Measurements from ENCODE around the gene KRTAP10-2.

KRTAP10-2 gene

DNA sequence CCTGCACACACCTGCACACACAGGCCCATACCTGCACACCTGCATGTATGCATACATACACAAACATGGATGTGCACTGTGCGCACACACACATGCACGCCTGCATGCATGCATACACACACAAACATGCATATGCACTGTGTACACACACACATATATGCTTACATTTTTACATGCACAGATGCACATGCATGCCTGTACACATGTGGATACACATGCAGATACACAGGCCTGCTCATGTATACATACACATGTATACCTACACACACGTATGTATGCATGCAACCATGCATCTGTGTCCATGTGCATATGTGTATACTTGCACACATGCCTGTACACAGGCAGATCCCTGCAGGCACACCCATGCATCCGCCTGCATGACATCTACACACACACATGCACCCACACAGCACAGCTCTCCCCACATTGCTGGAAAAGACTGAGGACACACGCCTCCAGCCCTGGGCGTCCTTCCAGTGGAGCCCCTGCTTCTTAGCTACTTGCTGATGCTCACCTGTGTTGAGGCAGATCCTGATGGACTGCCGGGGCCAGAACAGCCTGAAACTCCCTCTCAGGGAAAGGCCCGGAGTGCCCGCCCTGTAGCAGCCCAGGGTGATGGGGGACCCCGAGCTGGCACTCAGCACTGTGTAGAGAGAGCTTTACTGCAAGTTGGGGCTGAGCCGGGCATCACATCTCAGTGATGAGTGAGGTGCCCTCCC is 39.9 kb downstream of the KRTAP10-2 start:
- H3K4me3 ChIP-seq (ENCODE audit: low read depth, low read length): no peak overlapping the region
- TF ChIP-seq, protein P1, sequence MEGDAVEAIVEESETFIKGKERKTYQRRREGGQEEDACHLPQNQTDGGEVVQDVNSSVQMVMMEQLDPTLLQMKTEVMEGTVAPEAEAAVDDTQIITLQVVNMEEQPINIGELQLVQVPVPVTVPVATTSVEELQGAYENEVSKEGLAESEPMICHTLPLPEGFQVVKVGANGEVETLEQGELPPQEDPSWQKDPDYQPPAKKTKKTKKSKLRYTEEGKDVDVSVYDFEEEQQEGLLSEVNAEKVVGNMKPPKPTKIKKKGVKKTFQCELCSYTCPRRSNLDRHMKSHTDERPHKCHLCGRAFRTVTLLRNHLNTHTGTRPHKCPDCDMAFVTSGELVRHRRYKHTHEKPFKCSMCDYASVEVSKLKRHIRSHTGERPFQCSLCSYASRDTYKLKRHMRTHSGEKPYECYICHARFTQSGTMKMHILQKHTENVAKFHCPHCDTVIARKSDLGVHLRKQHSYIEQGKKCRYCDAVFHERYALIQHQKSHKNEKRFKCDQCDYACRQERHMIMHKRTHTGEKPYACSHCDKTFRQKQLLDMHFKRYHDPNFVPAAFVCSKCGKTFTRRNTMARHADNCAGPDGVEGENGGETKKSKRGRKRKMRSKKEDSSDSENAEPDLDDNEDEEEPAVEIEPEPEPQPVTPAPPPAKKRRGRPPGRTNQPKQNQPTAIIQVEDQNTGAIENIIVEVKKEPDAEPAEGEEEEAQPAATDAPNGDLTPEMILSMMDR (conservative IDR thresholded peaks at IDR 0.05; ENCODE audit: low read depth, low read length): no peak
- DNase-seq (ENCODE audit: low read depth): no peak

DNA sequence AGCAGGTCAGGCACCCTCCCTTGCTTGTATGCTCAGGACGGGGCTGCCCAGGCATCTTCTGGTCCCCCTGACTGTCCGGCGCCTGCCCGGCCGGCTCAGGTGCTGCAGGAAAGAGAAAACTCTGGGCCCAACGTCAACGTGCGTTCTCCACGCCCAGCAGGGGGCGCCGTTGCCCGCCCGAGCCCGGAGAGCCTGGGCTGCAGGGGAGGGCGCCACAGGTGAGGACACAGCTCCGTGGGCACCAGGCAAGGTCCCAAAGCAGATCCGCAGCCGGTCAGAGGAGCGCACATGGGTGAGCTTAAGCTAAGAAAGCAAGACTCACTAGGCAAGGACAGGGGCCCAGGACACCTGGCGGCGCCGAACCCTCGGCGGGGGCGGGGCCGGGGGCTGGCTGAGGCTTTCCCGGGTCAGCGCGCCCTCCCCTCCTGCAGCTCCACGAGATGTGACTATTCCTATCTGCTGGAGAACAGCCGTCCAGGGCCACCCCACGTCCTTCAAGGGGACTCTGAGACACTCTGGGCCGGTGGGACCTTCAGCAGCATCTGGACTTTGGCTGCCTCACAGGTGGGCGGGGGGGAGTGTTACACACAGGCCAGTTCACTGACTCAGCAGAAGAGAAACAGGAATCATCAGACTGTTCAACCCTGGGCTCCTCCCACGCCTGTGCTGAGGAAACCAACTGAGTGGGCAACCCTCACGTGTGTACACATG is 40.6 kb downstream of the KRTAP10-2 start:
- DNase-seq (ENCODE audit: low read depth): peak; percentile 39

DNA sequence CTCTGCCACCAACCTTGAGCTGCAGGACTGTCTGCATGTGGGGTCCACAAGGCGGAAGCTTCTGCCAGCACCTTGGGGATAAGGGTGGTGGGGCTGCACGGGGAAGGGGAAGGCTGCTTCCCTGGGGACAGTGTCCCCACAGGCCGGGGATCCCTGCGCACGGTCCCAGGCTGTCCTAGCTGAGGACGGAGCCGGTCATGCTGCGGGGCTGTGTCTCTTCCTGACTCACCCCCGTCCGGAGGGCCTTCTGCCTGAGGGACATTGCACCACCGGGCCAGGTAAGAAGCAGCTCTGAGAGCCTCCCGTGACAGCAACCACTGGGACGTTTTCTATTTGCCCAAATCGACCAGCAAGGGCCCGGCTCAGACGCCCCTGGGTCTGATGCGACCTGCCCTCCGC is 41.2 kb downstream of the KRTAP10-2 start:
- TF ChIP-seq, protein P1 (conservative IDR thresholded peaks at IDR 0.05; ENCODE audit: low read depth, low read length): no peak
- H3K4me3 ChIP-seq (ENCODE audit: low read depth, low read length): no peak overlapping the region
- no peak for DNase-seq (ENCODE audit: low read depth)

More for the DNA sequence above, 40.6 kb downstream of the KRTAP10-2 start:
- TF ChIP-seq, protein P1 (conservative IDR thresholded peaks at IDR 0.05; ENCODE audit: low read depth, low read length): peak; percentile 77
- H3K4me3 ChIP-seq (ENCODE audit: low read depth, low read length): no peak overlapping the region

DNA sequence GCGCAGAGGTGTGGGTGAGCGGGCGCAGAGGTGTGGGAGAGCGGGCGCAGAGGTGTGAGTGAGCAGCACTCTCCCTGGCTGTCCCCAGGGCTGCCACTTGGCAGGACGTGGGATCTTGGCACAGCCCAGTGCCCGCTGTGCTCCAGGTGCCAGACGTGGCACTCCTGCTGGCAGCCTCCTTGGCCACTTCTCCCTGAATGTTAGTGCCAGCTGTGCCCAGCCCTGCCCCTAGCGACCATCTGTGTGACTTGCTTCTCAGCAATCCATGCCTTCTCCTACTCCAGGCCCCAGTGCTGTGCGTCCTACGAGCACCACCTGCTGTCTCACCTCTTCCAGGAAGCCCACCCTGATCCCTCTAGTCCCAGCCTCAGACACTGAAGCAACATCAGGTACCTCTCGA is 41.8 kb downstream of the KRTAP10-2 start:
- no peak overlapping the region for H3K4me3 ChIP-seq (ENCODE audit: low read depth, low read length)
- TF ChIP-seq, protein P1 (conservative IDR thresholded peaks at IDR 0.05; ENCODE audit: low read depth, low read length): no peak
- no peak for DNase-seq (ENCODE audit: low read depth)

DNA sequence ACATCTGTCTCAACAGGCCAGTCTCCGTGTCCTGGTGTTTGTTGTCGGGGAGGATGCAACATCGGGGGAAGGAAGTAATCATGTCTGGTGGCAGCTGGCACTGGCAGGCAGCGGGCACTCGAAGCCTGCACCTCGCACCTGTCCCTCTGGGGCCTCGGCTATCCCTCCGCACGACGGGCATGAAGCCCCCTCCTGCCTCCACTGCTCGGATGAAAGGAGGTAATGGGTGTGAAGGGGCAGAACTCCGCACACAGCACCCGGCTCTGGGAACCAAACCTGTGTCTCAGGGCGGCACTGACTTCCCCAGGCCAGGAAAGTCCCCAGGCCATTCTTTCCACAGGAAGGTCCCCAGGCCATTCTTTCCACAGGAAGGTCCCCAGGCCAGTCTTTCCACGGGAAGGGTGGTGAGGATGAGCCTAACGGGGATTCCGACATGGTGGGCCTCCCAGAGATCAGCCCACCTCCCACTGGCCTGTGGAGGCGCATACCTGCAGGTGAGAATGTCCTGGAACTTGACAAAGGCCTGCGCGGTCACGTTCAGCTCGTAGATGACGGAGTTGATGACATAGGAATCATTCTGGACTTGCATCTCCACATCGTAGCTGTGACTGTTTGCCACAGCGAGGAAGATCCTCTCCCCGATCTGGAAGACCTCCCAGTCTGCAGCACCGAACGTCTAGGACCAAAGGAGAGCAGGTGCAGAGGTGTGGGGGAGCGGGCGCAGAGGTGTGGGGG is 42.4 kb downstream of the KRTAP10-2 start:
- no peak overlapping the region for H3K4me3 ChIP-seq (ENCODE audit: low read depth, low read length)
- DNase-seq (ENCODE audit: low read depth): no peak
- TF ChIP-seq, protein P1 (conservative IDR thresholded peaks at IDR 0.05; ENCODE audit: low read depth, low read length): no peak

DNA sequence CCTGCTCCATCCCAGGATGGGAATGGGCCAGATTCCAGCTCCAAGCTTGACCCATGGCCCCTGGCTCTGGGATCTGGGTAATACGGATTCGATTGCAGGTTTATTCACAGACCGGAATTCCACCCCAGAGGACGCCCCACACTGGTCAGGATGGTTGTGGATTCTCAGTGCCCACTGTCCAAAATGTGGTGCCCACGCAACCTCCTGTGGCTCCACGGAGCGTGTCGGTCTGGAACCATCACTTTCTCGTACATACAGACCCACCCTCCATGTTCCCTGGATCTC is 42.9 kb downstream of the KRTAP10-2 start:
- TF ChIP-seq, protein P1 (conservative IDR thresholded peaks at IDR 0.05; ENCODE audit: low read depth, low read length): no peak
- H3K4me3 ChIP-seq (ENCODE audit: low read depth, low read length): no peak overlapping the region
- DNase-seq (ENCODE audit: low read depth): no peak

All from choroid plexus epithelial cell (primary cell).